Measurements from ENCODE around the gene IER3.

IER3 gene

DNA sequence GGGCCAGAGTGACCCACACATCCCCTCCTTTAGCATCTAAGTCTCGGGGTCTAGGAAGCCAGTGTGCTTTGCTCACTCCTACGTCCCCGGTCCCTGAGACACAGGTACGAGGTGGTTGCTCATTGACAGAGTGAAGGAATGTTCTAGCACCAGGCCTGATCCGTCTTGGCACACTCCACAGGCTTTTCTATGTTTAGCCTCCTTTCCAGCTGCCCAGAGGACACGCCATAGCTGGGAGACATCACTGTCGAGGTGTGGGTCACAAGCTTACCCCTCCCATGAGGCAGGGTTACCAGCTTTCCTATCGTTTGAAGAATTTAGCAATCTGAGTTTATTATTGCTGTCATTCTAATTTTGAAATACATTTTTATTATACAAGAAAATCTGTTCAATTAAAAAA, 30.4 kb upstream of the IER3 start:
- no peaks in the 10 kb centered on the region for H3K36me3 ChIP-seq
- no peak for TF ChIP-seq Cebpa-rat (IDR thresholded peaks at IDR 0.05)
- peak overlapping the region in 10 of 11 experiments; percentile 20 to 95 (median 52); a peak in 18 of 22 replicates for H3K27ac ChIP-seq
- no peaks in the 10 kb centered on the region for H3K9me3 ChIP-seq (replicated peaks in 1 of 11)
- H4K20me1 ChIP-seq, result no peaks in the 10 kb centered on the region
- H3K4me1 ChIP-seq, result peaks cover 27 to 100% (median 85%) of the 10 kb centered on the region in 10 experiments
- H3K4me2 ChIP-seq, result peak overlapping the region in 8 of 11 experiments; percentile 25 to 82 (median 56); a peak in 14 of 22 replicates
- H3K9ac ChIP-seq, result peak overlapping the region in 1 of 11 experiments; percentile 2; a peak in 1 of 22 replicates
- H3K4me3 ChIP-seq, result no peak overlapping the region
- H3K27me3 ChIP-seq, result no peaks in the 10 kb centered on the region

DNA sequence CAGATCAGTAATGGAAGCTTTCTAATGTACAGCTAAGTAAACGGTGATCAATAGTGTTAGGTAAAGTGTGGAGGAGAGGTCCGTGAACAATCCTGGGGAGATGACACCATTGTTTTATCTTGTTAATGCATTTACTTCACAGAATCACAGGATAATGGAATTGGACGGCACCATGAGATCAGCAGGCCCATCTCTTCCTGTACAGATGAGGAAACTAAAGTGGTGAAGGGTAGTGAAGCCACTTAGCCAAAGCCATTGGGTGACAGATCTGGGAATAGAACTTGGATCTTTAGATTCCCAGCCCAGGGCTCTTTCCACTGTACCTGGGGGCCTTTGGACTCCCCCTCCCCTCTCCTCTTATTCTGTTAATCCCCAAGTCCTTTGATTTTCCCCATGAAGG, 26.2 kb upstream of the IER3 start:
- no peak overlapping the region for H3K4me3 ChIP-seq
- no peaks in the 10 kb centered on the region for H4K20me1 ChIP-seq
- H3K4me2 ChIP-seq, result peak overlapping the region; percentile 82 to 97 (median 92)
- H3K9ac ChIP-seq, result peak overlapping the region in 10 of 11 experiments; percentile 78 to 87 (median 83); a peak in 19 of 22 replicates
- no peaks in the 10 kb centered on the region for H3K9me3 ChIP-seq (replicated peaks in 1 of 11)
- no peak for TF ChIP-seq Cebpa-rat (IDR thresholded peaks at IDR 0.05)
- H3K27me3 ChIP-seq, result no peaks in the 10 kb centered on the region
- H3K27ac ChIP-seq, result peak overlapping the region; percentile 86 to 97 (median 94)
- no peaks in the 10 kb centered on the region for H3K36me3 ChIP-seq
- peaks cover 41 to 100% (median 81%) of the 10 kb centered on the region in 10 experiments for H3K4me1 ChIP-seq

DNA sequence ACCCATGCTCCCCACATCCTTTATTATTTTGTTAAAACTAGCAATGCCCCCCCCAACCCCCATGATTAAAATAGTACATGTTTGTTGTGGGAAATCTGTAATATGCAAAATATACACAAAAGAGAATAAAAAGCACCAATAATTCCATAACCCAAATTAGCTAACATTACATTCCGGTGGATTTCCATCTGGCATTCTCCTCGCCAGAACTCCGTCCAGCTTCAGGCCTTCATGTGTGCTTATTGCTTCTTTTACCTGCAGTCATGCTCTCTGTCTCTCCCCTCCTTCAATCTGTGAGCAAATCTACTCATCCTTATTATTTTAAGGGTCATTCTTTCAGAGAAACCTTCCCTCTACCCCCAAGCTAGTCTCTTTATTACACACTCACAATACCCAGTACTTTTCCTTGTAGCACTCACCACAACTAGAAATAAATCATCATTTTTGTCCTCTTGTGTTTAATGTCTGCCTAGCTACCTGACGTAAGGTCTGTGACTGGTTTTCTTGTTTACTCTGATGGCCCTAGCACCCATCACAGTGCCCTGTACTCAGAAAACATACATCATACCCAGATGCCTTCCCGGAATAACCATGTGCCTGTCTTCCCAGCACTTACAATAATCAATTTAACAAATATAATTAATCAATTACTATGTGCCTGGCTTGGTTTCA, 25.6 kb upstream of the IER3 start:
- Histone ChIP-seq H3K9ac (peak overlapping the region; percentile 74 to 87 (median 83); a peak in 21 of 22 replicates), H3K27ac (peak overlapping the region; percentile 86 to 97 (median 94)), H3K36me3 (no peaks in the 10 kb centered on the region), H4K20me1 (no peaks in the 10 kb centered on the region), H3K4me1 (peaks cover 41 to 100% (median 79%) of the 10 kb centered on the region in 10 experiments), H3K9me3 (replicated peaks in 1 of 11) (peaks cover 0 to 1% (median 0%) of the 10 kb centered on the region in 11 experiments; a peak in 3 of 22 replicates), H3K27me3 (no peaks in the 10 kb centered on the region), H3K4me2 (peak overlapping the region; percentile 82 to 97 (median 92)), H3K4me3 (peak overlapping the region in 8 of 10 experiments; percentile 18 to 62 (median 50); a peak in 12 of 20 replicates)
- no peak for TF ChIP-seq Cebpa-rat (IDR thresholded peaks at IDR 0.05)

DNA sequence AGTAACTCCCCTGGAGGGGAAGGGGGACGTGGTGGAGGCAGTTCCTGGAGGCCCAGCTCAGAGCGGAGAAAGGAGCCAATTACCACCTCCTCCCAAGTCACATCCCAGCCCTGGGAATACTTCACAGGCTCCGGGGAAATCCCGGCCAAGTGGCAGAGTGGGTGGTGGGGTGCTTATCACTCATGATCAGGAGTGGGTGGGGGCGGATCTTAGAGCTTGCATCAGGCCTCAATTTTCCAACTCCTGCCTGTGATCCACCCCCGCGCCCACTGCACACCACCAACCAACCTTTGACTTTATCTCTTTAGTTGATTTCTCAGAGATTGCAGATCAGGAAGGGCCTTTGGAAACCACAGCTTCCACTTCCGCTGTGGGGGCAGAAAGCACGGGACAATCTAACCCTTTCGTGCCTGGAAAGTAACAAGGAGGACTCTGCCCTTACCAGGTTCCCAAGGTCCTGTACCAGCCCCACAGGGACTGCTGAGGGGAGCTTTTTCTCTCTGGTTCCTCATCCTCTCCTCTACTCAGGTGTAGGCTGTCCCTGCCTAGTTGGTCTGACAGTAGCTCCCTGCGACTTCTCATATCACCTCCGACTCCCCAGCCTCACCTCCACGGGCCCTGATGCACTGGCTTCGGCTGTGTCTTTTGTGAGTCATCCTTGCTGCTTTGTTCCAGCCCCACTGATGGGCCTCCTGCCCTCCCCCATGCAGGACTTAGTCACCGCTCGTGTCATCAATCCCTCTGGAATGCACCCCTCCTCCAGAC, 24.9 kb upstream of the IER3 start:
- no peaks in the 10 kb centered on the region for H4K20me1 ChIP-seq
- no peaks in the 10 kb centered on the region for H3K27me3 ChIP-seq
- no peaks in the 10 kb centered on the region for H3K36me3 ChIP-seq
- peak; percentile 54 to 95 (median 82); a peak in 18 of 22 replicates for TF ChIP-seq Cebpa-rat (IDR thresholded peaks at IDR 0.05)
- H3K4me3 ChIP-seq, result peak overlapping the region in 9 of 10 experiments; percentile 8 to 62 (median 50); a peak in 17 of 20 replicates
- peak overlapping the region; percentile 74 to 87 (median 83); a peak in 21 of 22 replicates for H3K9ac ChIP-seq
- peak overlapping the region; percentile 86 to 97 (median 94) for H3K27ac ChIP-seq
- peaks cover 0 to 7% (median 5%) of the 10 kb centered on the region in 11 experiments; a peak in 9 of 22 replicates for H3K9me3 ChIP-seq (replicated peaks in 1 of 11)
- H3K4me1 ChIP-seq, result peaks cover 42 to 100% (median 78%) of the 10 kb centered on the region in 10 experiments
- peak overlapping the region; percentile 82 to 97 (median 92) for H3K4me2 ChIP-seq

DNA sequence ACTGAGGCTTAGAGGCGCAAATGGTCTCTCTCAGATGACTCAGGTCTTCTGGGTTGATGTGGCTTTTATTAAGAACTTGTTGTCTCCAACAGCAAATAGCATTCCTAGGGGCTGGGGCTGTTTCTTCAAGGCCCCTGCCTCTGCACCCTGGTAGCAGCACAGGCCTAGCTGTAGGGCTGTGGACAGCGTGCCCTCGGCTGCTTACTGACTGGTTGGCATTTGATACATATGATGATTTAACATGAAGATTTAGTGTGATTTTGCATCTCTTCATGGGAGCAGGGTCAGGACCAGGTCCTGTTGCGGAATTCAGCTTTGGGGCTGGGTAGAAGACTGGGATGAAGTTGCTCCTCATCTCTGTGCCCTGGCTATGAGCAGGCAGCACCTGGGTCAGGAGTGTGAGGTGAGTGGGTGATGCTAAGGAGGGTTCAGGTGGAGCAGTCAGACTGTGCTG, 24.3 kb upstream of the IER3 start:
- Histone ChIP-seq H3K9me3 (replicated peaks in 1 of 11) (peaks cover 0 to 7% (median 5%) of the 10 kb centered on the region in 11 experiments; a peak in 9 of 22 replicates), H4K20me1 (no peaks in the 10 kb centered on the region), H3K4me3 (peak overlapping the region in 9 of 10 experiments; percentile 8 to 62 (median 50); a peak in 16 of 20 replicates), H3K27me3 (no peaks in the 10 kb centered on the region), H3K27ac (peak overlapping the region; percentile 86 to 97 (median 94)), H3K36me3 (no peaks in the 10 kb centered on the region), H3K4me1 (peaks cover 48 to 100% (median 78%) of the 10 kb centered on the region in 10 experiments), H3K4me2 (peak overlapping the region; percentile 82 to 97 (median 92)), H3K9ac (peak overlapping the region; percentile 74 to 87 (median 83); a peak in 21 of 22 replicates)
- no peak for TF ChIP-seq Cebpa-rat (IDR thresholded peaks at IDR 0.05)

DNA sequence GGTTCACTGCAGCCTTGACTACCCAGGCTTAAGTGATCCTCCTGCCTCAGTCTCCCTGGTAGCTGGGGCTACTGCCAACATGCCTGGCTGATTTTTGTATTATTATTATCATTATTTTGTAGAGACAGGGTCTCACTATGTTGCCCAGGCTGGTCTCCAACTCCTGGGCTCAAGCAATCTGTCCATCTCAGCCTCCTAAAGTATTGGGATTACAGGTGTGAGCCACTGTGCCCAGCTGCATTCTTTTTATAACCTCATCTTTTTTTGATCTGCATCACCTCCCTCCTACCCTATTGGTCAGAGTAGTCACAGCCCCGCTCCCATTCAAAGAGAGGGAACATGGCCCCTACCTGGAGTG, 23.6 kb upstream of the IER3 start:
- no peak for TF ChIP-seq Cebpa-rat (IDR thresholded peaks at IDR 0.05)
- Histone ChIP-seq H3K9ac (peak overlapping the region in 8 of 11 experiments; percentile 79 to 87 (median 83); a peak in 11 of 22 replicates), H3K27me3 (no peaks in the 10 kb centered on the region), H3K4me2 (peak overlapping the region; percentile 82 to 97 (median 92)), H3K27ac (peak overlapping the region; percentile 86 to 97 (median 94); a peak in 21 of 22 replicates), H3K9me3 (replicated peaks in 1 of 11) (peaks cover 0 to 7% (median 5%) of the 10 kb centered on the region in 11 experiments; a peak in 9 of 22 replicates), H3K4me3 (no peak overlapping the region), H3K36me3 (no peaks in the 10 kb centered on the region), H4K20me1 (no peaks in the 10 kb centered on the region), H3K4me1 (peaks cover 51 to 100% (median 76%) of the 10 kb centered on the region in 10 experiments)

DNA sequence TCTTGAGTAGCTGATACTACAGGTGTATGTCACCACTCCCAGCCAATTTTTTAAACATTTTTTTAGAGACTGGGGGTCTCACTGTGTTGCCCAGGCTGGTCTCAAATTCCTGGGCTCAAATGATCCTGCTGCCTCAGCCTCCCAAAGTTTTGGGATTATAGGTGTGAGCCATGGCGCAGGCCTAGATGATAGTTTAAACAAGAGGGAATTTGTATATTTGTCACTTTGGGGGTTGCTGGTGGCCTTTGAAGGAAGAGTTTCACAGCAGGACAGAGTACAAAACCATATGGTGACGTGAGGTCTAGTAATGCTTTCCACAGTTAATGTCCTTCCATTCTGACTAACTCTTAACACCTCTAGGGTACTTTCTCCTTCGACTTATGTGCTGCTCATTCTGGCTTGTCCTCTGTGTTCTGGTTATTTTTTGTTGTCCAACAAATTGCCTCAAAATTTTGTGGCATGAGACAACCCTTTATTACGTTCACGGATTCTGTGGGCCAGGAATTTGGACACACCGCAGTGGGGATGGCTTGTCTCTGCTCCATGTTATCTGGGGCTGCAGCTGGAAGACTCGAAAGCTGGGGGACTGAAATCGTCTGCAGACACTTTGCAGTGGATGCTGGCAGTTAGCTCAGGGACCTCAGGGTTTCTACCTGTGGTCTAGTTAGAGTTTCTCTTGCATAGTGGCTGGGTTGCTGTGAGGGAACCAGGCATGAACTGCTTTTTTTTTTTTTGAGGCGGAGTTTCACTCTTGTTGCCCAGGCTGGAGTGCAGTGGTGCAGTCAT, 23.0 kb upstream of the IER3 start:
- no peaks in the 10 kb centered on the region for H4K20me1 ChIP-seq
- H3K4me2 ChIP-seq, result peak overlapping the region; percentile 82 to 97 (median 92)
- peak overlapping the region in 10 of 11 experiments; percentile 90 to 97 (median 94); a peak in 20 of 22 replicates for H3K27ac ChIP-seq
- TF ChIP-seq Cebpa-rat (IDR thresholded peaks at IDR 0.05), result no peak
- H3K4me1 ChIP-seq, result peaks cover 51 to 94% (median 70%) of the 10 kb centered on the region in 10 experiments
- peaks cover 0 to 7% (median 5%) of the 10 kb centered on the region in 11 experiments; a peak in 9 of 22 replicates for H3K9me3 ChIP-seq (replicated peaks in 1 of 11)
- no peaks in the 10 kb centered on the region for H3K36me3 ChIP-seq
- H3K27me3 ChIP-seq, result no peaks in the 10 kb centered on the region
- peak overlapping the region in 4 of 11 experiments; percentile 27 to 87 (median 56); a peak in 10 of 22 replicates for H3K9ac ChIP-seq
- H3K4me3 ChIP-seq, result no peak overlapping the region
